Hypothalamus (tissue), 51 donors: Measurements from ENCODE around the gene MESD.
"Not testable (repeated sequence)": the region's sequence is repeated elsewhere in the genome, so short reads cannot be mapped to it uniquely, and the experiment has no call there.

Experiments used
- DNase-seq, 51 donors: peaks; one replicate each; lab custom pipeline; 2025; lab: John Stamatoyannopoulos, UW

MESD gene

DNA sequence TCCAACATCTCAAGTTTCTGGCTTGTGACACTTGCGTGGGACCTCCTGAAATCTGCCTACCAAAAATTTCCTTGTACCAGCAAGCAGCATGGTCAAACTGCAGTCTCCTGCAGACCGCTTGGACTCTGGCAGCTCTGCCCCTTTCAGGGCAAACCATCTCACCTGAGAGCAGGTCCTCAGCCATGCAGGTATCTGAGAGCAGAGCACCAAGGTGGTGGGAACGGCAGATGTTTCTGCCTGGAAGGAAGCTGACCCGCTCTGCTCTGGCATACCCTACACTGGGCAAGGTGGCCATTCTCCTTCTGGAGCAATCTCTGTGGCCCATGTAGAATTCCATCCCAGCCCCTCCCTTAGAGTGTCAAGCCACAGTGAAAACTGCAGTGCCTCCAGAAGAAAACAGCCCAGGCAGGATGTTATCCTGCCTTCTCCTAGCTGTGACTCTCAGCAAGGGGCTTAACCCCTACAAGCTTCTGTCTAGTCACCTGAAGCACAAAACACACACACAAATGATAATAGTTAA lies 21.6 kb downstream of the MESD start:
- DNase-seq: no peak

- peak in 1 of 51 donors; percentile 11 for DNase-seq
Observed at GRCh38 chr15:80967451-80967850, 22.2 kb downstream of the MESD start.

GRCh38 chr15:80966431-80967197 lies 23.0 kb downstream of the MESD start:
- DNase-seq: no peak

GRCh38 chr15:80965454-80965853 lies 24.2 kb downstream of the MESD start:
- not testable (repeated sequence) for DNase-seq

GRCh38 chr15:80958818-80959495 lies 30.7 kb downstream of the MESD start:
- DNase-seq: no peak

DNA sequence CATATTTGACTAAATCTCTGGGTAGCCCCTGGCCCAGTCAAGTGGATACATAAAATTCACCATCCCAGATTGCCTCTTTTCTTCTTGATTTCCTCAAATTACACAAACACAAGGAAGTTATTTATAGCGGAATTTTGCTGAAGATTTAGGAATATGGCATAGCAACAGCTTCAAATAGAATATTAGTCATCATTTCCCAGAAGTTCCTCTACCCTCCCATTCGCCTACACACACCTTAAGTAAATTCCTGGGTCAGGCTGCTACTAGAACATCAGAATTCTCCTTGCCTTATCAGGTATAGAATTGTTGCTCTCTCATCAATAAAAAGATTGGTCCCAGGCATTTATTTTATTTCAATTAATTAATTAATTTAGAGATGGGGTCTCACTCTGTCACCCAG lies 31.6 kb downstream of the MESD start:
- DNase-seq: no peak

DNA sequence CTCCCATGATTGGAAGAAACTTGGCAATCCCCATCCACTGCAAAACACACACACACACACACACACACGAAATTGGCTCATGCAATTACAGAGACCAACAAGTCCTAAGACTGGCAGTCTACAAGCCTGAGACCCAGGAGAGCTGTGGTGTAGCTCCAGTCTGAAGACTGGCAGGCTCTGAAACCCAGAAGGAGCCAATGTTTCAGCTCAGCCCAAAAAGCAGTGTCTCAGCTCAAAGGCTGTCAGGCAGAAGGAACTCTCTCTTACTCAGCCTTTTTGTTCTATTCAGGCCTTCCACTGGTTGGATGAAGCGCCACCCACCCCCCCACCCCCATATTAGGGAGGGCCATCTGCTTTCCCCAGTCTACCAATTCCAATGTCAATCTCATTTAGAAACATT lies 32.1 kb downstream of the MESD start:
- DNase-seq: peak in 1 of 51 donors; percentile 50

- DNase-seq: peak in 2 of 51 donors; percentile 9 to 61
Observed at GRCh38 chr15:80955571-80956452, 33.8 kb downstream of the MESD start.

GRCh38 chr15:80953953-80954778 lies 35.5 kb downstream of the MESD start:
- no peak for DNase-seq

- no peak for DNase-seq
Observed at GRCh38 chr15:80953001-80953952, 36.3 kb downstream of the MESD start.

GRCh38 chr15:80951941-80952340 lies 37.7 kb downstream of the MESD start:
- DNase-seq: no peak

GRCh38 chr15:80950291-80951078 lies 39.1 kb downstream of the MESD start:
- no peak for DNase-seq

GRCh38 chr15:80949756-80950155 lies 39.9 kb downstream of the MESD start:
- no peak for DNase-seq

DNA sequence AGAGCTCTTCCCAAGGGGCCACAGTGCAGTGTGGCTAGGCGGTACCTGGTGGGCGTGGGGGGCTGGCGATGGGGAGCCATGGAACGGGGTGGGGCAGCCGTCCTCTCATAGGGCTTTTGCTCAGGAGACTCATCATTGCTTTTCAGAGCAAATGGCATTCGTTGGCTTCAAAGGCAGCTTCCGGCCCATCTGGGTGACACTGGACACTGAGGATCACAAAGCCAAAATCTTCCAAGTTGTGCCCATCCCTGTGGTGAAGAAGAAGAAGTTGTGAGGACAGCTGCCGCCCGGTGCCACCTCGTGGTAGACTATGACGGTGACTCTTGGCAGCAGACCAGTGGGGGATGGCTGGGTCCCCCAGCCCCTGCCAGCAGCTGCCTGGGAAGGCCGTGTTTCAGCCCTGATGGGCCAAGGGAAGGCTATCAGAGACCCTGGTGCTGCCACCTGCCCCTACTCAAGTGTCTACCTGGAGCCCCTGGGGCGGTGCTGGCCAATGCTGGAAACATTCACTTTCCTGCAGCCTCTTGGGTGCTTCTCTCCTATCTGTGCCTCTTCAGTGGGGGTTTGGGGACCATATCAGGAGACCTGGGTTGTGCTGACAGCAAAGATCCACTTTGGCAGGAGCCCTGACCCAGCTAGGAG lies 40.8 kb downstream of the MESD start:
- no peak for DNase-seq

GRCh38 chr15:80946576-80946975 lies 43.0 kb downstream of the MESD start:
- no peak for DNase-seq

DNA sequence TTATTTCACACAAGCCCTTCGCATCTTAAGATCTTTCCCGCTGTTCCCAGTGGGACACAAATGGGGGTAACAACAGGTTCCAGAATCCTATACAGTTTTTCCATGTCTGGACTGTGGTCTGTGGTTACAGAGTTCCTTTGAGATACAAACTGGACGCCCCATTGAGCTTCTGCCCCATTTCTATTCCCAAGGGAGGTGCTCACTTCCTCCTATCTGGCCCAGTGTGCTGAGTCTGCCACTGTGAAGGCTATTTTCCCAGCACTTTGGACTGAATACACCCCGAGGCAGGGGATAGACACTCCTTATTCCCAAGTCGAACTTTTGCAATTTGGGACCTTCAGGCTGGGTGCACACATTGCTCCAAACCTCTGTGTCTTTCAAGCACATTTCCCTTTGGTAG lies 44.0 kb downstream of the MESD start:
- no peak for DNase-seq

- no peak for DNase-seq
Observed at GRCh38 chr15:80944818-80945217, 44.8 kb downstream of the MESD start.
